A673 (cell line): ENCODE measurements around the gene EVPLL.
"Not testable (repeated sequence)": the region's sequence is repeated elsewhere in the genome, so short reads cannot be mapped to it uniquely, and the experiment has no call there.

ENCODE experiments used
- EZH2 ChIP-seq: fragments of 200-600 bp; sonication (generic); IDR thresholded peaks from 2 replicates; pipeline ENCODE4 v1.6.1; 2017; ENCODE audit warnings: borderline replicate concordance, low read depth, mild to moderate bottlenecking, mixed read lengths, antibody characterized with exemption, low read length; ENCODE audit not compliant: poor library complexity, severe bottlenecking
- TF ChIP-seq, protein P1 (sequence below): fragments of 300-800, 200-600 bp; sonication (generic); conservative IDR thresholded peaks from 2 replicates; pipeline ENCODE4 v1.5.1; 2017; ENCODE audit warnings: low read depth, mild to moderate bottlenecking, antibody characterized with exemption, low read length, moderate library complexity, mixed read lengths

DNA sequence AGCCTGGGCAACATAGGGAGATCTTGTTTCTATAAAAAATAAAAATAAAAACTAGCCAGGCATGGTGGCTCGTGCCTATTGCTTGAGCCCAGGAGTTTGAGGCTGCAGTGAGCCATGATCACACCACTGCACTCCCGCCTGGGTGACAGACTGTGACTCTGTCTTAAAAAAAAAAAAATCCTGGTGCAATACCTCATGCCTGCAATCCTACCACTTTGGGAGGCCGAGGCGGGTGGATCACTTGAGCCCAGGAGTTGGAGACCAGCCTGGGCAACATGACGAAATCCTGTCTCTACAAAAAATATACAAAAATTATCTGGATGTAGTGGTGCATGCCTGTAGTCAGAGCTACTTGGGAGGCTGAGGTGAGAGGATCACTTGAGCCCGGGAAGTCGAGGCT, 6.7 kb downstream of the EVPLL start:
- TF ChIP-seq, protein P1, sequence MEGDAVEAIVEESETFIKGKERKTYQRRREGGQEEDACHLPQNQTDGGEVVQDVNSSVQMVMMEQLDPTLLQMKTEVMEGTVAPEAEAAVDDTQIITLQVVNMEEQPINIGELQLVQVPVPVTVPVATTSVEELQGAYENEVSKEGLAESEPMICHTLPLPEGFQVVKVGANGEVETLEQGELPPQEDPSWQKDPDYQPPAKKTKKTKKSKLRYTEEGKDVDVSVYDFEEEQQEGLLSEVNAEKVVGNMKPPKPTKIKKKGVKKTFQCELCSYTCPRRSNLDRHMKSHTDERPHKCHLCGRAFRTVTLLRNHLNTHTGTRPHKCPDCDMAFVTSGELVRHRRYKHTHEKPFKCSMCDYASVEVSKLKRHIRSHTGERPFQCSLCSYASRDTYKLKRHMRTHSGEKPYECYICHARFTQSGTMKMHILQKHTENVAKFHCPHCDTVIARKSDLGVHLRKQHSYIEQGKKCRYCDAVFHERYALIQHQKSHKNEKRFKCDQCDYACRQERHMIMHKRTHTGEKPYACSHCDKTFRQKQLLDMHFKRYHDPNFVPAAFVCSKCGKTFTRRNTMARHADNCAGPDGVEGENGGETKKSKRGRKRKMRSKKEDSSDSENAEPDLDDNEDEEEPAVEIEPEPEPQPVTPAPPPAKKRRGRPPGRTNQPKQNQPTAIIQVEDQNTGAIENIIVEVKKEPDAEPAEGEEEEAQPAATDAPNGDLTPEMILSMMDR = not testable (repeated sequence)
- not testable (repeated sequence) for TF ChIP-seq EZH2
